Ammon's horn (tissue), 1 donor: Measurements from ENCODE around the gene MARK3.
"Not testable (repeated sequence)": the region's sequence is repeated elsewhere in the genome, so short reads cannot be mapped to it uniquely, and the experiment has no call there.

Experiments used
- DNase-seq: peaks from one replicate; pipeline ENCODE4 v3.0.0-alpha.2; 2016; ENCODE audit warnings: low spot score

The MARK3 gene

GRCh38 chr14:103514596-103515421 lies 129.6 kb downstream of the MARK3 start:
- no peak for DNase-seq

- DNase-seq, result no peak
Observed at GRCh38 chr14:103516426-103517173, 131.4 kb downstream of the MARK3 start.

- DNase-seq, result no peak
Observed at GRCh38 chr14:103517174-103517566, 132.0 kb downstream of the MARK3 start.

- no peak for DNase-seq
Observed at GRCh38 chr14:103517721-103518421, 132.7 kb downstream of the MARK3 start.

GRCh38 chr14:103518422-103519042 lies 133.3 kb downstream of the MARK3 start:
- peak; percentile 79 for DNase-seq

- DNase-seq, result no peak
Observed at GRCh38 chr14:103519043-103519836, 134.0 kb downstream of the MARK3 start.

- DNase-seq, result no peak
Observed at GRCh38 chr14:103519837-103520212, 134.6 kb downstream of the MARK3 start.

GRCh38 chr14:103520269-103520656 lies 135.0 kb downstream of the MARK3 start:
- no peak for DNase-seq

GRCh38 chr14:103520657-103521437 lies 135.6 kb downstream of the MARK3 start:
- DNase-seq, result peak; percentile 87

- no peak for DNase-seq
Observed at GRCh38 chr14:103521438-103521950, 136.3 kb downstream of the MARK3 start.

GRCh38 chr14:103521951-103522563 lies 136.8 kb downstream of the MARK3 start:
- DNase-seq, result no peak

- DNase-seq, result peak; percentile 83
Observed at GRCh38 chr14:103522649-103523574, 137.7 kb downstream of the MARK3 start, which contains the start of gene CKB. TSS of gene CKB (minus strand) at chr14:103522830. CDS start at chr14:103522493, 337 bp downstream.

- DNase-seq, result no peak
Observed at GRCh38 chr14:103523575-103523954, 138.3 kb downstream of the MARK3 start.

- DNase-seq, result no peak
Observed at GRCh38 chr14:103524002-103524935, 139.1 kb downstream of the MARK3 start.

- not testable (repeated sequence) for DNase-seq
Observed at GRCh38 chr14:103525430-103526246, 140.4 kb downstream of the MARK3 start.

GRCh38 chr14:103526247-103526913 lies 141.2 kb downstream of the MARK3 start:
- DNase-seq, result no peak
